KMS-11 (cell line): Measurements from ENCODE around the gene GON7.

Experiments
- H2AFZ ChIP-seq: fragments of 200-600 bp; sonication (generic); 2 replicates; pipeline ENCODE4 v1.6.1; 2016; ENCODE audit warnings: antibody characterized with exemption, mixed run types, low read depth
- H3K27ac ChIP-seq: fragments of 200-600 bp; sonication (generic); 2 replicates; pipeline ENCODE4 v1.6.1; 2016; ENCODE audit warnings: mild to moderate bottlenecking, mixed run types
- H3K27me3 ChIP-seq: fragments of 200-600 bp; sonication (generic); 2 replicates; pipeline ENCODE4 v1.6.1; 2017; ENCODE audit warnings: mild to moderate bottlenecking, low read depth, mixed run types, moderate library complexity; ENCODE audit not compliant: insufficient read depth
- H3K36me3 ChIP-seq: fragments of 200-600 bp; sonication (generic); 2 replicates; pipeline ENCODE4 v1.6.1; 2017; ENCODE audit warnings: mild to moderate bottlenecking, mixed run types; ENCODE audit not compliant: insufficient read depth
- H3K4me1 ChIP-seq: fragments of 200-600 bp; sonication (generic); 2 replicates; pipeline ENCODE4 v1.6.1; 2016; ENCODE audit warnings: mild to moderate bottlenecking, low read depth, mixed run types; ENCODE audit not compliant: poor library complexity, severe bottlenecking
- H3K4me2 ChIP-seq: fragments of 200-600 bp; sonication (generic); 2 replicates; pipeline ENCODE4 v1.7.0; 2016; ENCODE audit warnings: mild to moderate bottlenecking, mixed run types
- H3K4me3 ChIP-seq: fragments of 200-600 bp; sonication (generic); IDR thresholded peaks from 2 replicates; pipeline ENCODE4 v1.6.1; 2017; ENCODE audit warnings: low read depth, low read length, mixed read lengths; ENCODE audit not compliant: insufficient read depth
- H3K79me2 ChIP-seq: fragments of 200-600 bp; sonication (generic); 2 replicates; pipeline ENCODE4 v1.6.1; 2016; ENCODE audit warnings: low read depth, mixed run types; ENCODE audit not compliant: insufficient read depth
- H3K9ac ChIP-seq: fragments of 200-600 bp; sonication (generic); 2 replicates; pipeline ENCODE4 v1.6.1; 2016; ENCODE audit warnings: mild to moderate bottlenecking, mixed run types
- H4K20me1 ChIP-seq: fragments of 200-600 bp; sonication (generic); 2 replicates; pipeline ENCODE4 v1.6.1; 2016; ENCODE audit warnings: mild to moderate bottlenecking, mixed run types; ENCODE audit not compliant: insufficient read depth
- TF ChIP-seq, protein P1 (sequence below): fragments of 200-600 bp; sonication (generic); conservative IDR thresholded peaks from 2 replicates; pipeline ENCODE4 v1.6.1; 2017; ENCODE audit warnings: low read depth, mild to moderate bottlenecking, antibody characterized with exemption, low read length, moderate library complexity, mixed read lengths

The GON7 gene

DNA sequence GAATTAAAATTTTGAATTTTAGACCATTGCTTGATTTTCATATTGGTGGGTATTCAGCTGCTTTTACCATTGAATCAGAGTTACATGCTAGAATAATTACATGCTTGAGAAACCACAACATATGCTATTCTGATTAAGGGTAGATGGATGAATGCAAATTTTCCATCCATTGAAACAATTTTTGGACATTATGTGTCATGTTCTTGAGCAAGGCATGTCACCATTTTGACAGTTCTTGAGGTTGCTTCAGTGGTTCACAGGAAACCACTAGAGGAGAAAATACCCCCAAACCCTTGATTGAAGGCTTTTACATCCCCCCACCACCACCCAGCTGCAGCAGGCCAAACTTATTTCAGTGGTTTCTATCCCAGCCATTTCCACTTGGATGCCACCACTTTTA is 13.6 kb upstream of the GON7 start:
- no peak overlapping the region for H3K9ac ChIP-seq
- H2AFZ ChIP-seq = no peak overlapping the region
- H3K27ac ChIP-seq = no peak overlapping the region
- H3K4me2 ChIP-seq = no peak overlapping the region
- no peak overlapping the region for H3K4me3 ChIP-seq
- H3K4me1 ChIP-seq = no peaks in the 10 kb centered on the region
- H4K20me1 ChIP-seq = no peaks in the 10 kb centered on the region
- H3K79me2 ChIP-seq = no peaks in the 10 kb centered on the region
- TF ChIP-seq, protein P1, sequence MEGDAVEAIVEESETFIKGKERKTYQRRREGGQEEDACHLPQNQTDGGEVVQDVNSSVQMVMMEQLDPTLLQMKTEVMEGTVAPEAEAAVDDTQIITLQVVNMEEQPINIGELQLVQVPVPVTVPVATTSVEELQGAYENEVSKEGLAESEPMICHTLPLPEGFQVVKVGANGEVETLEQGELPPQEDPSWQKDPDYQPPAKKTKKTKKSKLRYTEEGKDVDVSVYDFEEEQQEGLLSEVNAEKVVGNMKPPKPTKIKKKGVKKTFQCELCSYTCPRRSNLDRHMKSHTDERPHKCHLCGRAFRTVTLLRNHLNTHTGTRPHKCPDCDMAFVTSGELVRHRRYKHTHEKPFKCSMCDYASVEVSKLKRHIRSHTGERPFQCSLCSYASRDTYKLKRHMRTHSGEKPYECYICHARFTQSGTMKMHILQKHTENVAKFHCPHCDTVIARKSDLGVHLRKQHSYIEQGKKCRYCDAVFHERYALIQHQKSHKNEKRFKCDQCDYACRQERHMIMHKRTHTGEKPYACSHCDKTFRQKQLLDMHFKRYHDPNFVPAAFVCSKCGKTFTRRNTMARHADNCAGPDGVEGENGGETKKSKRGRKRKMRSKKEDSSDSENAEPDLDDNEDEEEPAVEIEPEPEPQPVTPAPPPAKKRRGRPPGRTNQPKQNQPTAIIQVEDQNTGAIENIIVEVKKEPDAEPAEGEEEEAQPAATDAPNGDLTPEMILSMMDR = no peak
- H3K27me3 ChIP-seq = no peaks in the 10 kb centered on the region
- no peaks in the 10 kb centered on the region for H3K36me3 ChIP-seq

DNA sequence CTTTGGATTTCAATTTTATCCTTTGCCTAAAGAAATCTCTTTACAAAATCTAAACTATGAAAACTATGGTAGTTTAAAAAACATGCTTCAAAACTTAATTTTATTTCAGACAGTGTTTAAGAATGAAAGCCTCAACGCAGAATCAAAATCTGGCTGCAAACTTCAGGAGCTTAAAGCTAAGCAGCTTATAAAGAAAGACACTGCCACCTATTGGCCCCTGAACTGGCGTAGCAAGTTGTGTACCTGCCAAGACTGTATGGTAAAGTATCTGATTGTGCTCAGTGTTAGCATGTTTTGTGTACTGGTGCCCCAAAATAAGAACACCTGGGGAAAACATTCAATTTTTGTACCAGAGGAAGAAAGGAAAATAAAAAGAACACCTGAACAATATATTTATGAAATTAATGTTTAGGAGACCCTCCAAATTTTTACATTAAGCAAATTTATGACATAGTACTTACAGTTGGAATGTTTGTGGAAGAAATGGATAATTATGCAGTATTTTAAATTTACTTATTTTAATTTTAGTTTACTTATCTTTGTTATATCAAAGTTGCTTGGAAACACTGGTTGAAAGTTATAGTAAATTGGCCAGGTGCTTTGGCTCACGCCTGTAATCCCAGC is 12.3 kb upstream of the GON7 start:
- Histone ChIP-seq H3K79me2 (no peaks in the 10 kb centered on the region), H4K20me1 (no peaks in the 10 kb centered on the region), H3K4me3 (no peak overlapping the region), H3K36me3 (no peaks in the 10 kb centered on the region), H3K9ac (no peak overlapping the region), H3K4me2 (no peak overlapping the region), H2AFZ (no peak overlapping the region), H3K27me3 (no peaks in the 10 kb centered on the region), H3K27ac (no peak overlapping the region), H3K4me1 (no peaks in the 10 kb centered on the region)
- TF ChIP-seq, protein P1 = peak; percentile 58

DNA sequence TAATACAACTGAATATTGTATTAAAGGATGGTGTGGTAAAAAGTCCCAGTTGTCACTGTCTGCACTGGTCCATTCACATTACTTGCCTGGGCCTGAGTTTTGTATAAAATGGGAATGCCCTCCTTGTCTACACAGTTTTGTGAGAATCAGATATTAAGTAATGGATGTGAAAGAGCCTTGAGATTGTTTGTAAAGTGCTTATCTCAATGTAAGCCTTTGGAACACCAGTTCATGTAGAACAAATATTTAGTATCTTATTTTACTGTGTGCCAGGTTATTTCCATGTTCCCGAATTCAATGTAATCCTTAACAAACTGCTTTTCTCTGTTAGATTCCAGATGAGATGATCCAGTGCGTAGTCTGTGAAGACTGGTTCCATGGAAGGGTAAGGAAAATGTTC is 7.7 kb upstream of the GON7 start:
- no peak overlapping the region for H3K4me2 ChIP-seq
- no peak overlapping the region for H3K27ac ChIP-seq
- H4K20me1 ChIP-seq = no peaks in the 10 kb centered on the region
- no peaks in the 10 kb centered on the region for H3K27me3 ChIP-seq
- H2AFZ ChIP-seq = no peak overlapping the region
- H3K4me1 ChIP-seq = peaks cover 1% of the 10 kb centered on the region
- no peak overlapping the region for H3K9ac ChIP-seq
- no peaks in the 10 kb centered on the region for H3K36me3 ChIP-seq
- H3K4me3 ChIP-seq = no peak overlapping the region
- TF ChIP-seq, protein P1 = no peak
- H3K79me2 ChIP-seq = no peaks in the 10 kb centered on the region

DNA sequence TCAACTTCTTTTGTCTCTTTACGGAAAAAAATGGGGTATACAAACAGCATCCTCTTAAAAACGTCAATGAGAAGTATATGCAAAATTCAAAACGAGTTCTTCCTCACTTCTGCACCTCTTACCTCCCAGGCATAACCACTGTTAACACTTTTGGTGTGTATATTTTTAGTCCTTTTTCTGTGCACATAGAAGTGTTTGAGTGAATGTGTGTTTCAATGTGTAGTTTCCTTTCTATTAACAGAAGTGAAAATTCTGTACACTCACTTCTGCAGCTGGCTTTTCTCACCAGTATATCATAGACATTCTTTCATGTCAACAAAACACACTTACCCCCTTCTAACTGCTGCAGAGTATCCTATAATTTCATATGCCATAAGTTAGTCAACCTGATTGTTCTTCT is 5.6 kb upstream of the GON7 start:
- H3K36me3 ChIP-seq = no peaks in the 10 kb centered on the region
- no peak overlapping the region for H3K4me3 ChIP-seq
- TF ChIP-seq, protein P1 = no peak
- H4K20me1 ChIP-seq = no peaks in the 10 kb centered on the region
- H3K27ac ChIP-seq = no peak overlapping the region
- H3K9ac ChIP-seq = no peak overlapping the region
- peaks cover 21% of the 10 kb centered on the region for H3K79me2 ChIP-seq
- no peak overlapping the region for H2AFZ ChIP-seq
- peaks cover 17% of the 10 kb centered on the region for H3K4me1 ChIP-seq
- H3K4me2 ChIP-seq = no peak overlapping the region
- no peaks in the 10 kb centered on the region for H3K27me3 ChIP-seq
